HG03196 (cell line): ENCODE data around the gene EVL.
"Not testable (repeated sequence)": the region's sequence is repeated elsewhere in the genome, so short reads cannot be mapped to it uniquely, and the experiment has no call there.

Source experiments
- ATAC-seq: cut with Tn5 transposase; IDR thresholded peaks from one replicate; pipeline ENCODE4 v1.9.1; 2021; ENCODE audit not compliant: unreplicated experiment

The EVL gene

DNA sequence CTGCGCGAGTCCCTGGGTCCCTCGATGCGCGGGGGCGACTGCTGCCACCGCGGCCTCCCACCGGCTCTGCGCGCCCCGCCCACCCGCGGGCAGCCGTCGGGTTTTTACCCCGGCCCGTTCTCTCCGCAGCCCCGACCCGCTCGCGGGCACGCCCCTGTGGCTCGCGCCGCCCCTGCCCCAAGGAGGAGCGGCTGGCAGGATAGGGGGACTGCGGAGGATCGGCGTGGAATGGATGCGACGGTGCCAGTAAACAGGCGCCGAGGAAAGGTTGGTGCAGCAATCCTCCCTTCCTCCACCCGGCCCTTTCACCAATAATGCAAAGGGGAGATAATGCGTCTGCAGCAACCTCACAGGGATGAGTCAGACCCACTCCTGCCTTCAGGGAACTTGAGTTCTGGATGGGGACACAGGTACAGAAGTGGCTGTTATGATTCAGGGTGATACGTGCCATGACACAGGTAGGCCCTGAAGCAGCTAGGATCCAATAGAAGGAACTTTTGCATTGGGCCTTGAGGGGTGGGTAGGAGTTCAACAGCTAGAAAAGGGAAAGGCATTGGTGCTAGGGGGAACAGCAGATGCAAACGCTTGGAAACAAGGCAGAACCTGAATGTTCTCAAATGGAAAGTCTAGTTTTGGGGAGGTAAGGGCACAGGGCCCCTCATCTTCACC lies 94.8 kb downstream of the EVL start:
- ATAC-seq = no peak

DNA sequence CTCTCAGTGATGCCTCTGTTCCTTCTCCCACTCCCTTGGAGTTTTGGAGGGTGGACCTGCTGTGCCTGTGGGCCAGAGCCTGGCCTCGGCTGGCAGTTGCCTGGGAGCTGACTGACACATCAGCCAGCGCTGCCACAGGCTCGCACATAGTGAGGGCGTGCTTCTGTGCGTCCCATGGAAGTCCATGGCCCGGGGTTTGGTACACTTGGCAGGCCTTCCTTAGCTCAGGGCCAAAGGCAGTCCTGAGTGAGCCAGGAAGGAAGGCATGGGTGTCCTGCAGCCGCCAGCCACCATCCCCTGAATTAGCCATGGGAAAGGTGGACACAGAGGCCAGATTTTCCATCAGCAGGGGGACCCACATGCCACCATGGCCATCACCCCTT lies 95.3 kb downstream of the EVL start:
- ATAC-seq = no peak

DNA sequence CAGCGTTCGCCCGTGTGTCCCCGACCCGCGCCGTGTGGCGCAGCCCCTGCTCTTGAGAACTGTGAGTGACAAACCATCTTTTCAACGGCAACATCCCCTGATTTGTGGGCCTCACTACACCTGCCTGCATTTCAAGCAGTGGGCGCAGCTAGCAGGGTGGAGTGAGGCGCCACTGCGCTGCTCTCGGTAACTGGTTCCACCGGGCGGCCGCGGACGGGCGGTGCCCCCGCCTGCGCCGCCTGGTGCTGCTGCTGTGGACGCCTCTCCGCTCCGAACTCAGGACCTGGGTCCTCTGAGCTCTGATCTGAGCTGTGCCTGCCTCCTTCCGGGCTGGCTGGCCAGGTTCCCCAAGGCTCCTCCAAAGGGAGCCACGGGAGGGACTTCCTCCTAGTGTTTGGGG lies 100.2 kb downstream of the EVL start:
- ATAC-seq = no peak

DNA sequence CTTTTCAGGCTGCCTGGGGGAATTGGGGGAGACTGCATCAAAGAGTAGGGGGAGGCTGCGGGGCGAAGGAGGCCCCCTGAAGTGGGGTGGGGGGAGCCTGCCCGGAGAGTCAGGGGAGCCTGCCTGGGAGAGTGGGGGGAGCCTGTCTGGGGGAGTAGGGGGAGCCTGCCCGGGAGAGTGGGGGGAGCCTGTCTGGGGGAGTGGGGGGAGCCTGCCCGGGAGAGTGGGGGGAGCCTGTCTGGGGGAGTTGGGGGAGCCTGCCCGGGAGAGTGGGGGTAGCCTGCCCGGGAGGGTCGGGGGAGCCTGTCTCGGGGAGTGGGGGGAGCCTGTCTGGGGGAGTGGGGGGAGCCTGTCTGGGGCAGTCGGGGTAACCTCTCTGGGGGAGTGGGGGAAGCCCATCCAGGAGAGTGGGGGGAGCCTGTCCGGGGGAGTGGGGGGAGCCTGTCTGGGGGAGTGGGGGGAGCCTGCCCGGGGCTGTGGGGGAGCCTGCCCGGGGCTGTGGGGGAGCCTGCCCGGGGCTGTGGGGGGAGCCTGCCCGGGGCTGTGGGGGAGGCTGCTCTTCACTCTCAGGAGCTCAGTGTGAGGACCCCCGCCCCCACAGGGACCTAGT lies 100.7 kb downstream of the EVL start:
- ATAC-seq = no peak

DNA sequence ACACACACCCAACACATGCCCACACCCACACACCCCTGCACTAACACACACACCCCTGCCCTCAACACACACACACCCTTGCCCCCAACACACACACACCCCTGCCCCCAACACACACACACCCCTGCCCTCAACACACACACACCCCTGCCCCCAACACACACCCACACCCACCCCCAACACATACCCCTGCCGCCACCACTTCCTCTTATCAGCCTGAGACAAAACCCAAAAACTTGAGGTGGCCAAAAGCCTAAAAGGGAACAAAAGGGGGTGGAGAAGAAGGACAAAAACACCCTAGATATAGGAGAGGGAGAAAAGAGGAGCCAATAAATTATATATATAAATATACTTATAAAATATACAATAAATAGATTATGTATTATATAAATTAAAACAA lies 103.3 kb downstream of the EVL start:
- no peak for ATAC-seq

DNA sequence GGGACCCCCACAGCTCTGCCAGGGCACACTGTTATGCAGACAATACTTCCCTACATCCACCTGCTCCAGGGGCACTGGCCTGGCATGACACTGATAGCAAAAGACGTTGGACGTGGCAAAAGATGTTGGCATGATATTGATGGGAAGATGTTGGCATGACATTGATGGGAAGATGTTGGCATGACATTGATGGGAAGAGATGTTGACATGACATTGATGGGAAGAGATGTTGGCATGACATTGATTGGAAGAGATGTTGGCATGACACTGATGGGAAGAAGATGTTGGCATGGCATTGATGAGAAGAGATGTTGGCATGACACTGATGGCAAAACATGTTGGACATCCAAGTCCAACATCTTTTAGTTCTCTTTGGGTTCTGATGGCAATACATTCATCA lies 105.7 kb downstream of the EVL start:
- ATAC-seq = no peak

DNA sequence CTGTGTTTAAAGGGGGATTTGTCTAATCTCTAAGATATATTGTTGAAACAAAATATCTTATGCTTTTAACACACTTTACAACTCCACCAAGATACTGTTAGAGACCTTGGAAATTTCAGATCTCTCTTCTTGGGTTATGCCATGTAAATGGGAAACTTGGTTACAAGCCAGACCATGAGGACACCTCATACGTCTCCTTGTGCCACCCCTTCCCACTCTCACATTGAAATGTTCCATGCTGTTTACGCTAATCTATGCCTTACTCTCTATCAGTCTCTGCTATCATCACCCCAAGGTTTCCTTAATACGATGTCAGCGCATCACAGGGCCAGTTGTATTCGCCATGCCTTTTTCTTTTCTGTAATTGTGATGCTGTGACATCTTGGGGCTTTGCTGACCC lies 107.6 kb downstream of the EVL start:
- no peak for ATAC-seq

DNA sequence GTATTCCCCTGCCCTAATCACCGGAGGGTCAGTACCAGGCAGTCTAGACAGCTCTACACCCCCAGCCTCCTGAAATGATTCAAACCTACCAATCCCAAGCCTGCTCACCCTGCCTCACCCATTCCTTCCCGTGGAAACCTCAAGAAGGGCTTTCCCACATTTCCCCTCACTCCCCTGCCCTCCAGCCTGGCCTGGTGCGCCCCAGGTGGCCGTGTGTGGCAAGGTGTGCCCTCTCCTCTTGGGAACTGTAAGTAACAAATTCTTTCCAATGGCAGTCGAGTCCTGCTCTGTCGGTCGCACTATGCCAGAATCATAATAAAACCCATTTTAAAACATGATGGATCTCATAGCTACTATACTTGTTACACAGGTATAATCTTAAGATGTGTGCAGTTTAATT lies 108.1 kb downstream of the EVL start:
- no peak for ATAC-seq

DNA sequence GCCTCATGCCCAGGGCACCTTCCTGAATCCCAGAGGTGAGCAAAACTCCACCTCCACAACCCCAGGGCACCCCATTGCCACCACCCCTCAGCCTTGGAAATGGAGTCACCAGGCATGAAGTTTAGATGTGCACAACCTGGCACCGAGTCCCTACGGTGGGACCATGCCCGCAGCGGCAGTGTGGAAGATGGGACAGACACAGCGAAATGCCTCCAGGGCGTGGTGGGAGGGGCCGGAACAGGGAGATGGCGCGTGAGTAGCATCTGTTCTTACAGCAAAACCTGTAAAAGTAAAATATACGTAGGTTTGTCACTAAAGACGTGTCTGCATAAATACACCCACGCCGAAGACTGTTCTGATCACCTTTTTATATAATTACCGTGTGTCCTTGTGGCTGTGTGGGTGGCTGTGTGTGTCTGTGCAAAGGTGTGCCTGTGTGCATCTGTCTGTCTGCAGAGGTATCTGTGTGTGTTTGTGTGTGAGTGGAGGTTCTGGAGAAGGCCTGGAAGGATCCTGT lies 111.6 kb downstream of the EVL start:
- ATAC-seq = no peak

DNA sequence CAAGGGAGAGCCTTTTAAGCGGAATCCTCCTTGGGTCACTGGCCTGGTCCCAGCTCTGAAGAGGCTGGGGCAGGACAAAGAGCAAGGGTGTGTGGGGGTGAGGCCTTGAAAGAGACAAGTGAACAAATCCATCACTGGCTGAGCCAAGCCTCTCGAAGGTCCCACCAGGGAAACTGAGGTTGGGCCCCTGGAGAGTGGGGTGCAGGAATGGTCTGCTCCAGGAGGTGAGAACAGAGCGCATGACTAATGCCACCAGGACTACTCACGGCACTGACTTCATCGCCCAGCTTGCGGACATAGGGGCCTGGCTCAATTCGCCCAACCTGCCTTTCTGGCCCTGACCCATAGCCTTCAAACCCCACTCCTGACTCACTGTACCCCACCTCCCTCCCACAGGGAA lies 113.5 kb downstream of the EVL start:
- ATAC-seq = no peak

DNA sequence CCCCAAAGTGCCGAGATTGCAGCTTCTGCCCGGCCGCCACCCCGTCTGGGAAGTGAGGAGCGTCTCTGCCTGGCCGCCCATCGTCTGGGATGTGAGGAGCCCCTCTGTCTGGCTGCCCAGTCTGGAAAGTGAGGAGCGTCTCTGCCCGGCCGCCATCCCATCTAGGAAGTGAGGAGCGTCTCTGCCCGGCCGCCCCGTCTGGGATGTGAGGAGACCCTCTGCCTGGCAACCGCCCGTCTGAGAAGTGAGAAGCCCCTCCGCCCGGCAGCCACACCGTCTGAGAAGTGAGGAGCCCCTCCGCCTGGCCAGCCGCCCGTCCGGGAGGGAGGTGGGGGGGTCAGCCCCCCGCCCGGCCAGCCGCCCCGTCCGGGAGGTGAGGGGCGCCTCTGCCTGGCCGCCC lies 115.4 kb downstream of the EVL start:
- ATAC-seq = not testable (repeated sequence)

DNA sequence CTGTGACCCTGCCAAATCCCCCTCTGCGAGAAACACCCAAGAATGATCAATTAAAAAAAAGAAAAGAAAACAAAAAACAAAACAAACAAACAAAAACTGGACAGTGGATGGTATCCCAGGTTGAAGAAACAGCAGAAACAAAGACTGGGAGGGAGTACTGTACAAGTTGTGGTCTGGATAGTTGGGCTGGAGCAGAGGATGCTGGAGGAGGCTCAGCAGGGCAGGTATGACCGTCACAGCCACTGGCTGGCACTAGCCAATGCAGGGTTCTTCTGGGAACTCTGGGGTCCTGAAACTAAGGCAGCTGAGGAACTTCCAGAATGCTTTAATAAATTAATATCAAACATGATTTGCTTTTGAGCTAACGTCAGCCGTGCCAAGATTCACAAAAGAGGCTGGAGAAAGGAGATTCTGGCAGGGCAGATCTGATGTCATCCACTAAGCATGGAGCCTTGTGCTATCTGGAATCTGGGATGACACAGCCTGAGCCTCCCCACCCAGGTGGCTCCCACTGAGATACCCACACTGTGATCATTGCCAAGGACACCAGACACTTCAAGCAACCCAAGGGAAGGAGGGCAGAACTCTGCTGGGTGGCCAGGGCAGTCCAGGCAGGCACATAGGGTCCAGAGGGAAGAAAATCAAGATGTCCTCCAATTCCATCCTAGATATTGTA lies 116.8 kb downstream of the EVL start:
- not testable (repeated sequence) for ATAC-seq

DNA sequence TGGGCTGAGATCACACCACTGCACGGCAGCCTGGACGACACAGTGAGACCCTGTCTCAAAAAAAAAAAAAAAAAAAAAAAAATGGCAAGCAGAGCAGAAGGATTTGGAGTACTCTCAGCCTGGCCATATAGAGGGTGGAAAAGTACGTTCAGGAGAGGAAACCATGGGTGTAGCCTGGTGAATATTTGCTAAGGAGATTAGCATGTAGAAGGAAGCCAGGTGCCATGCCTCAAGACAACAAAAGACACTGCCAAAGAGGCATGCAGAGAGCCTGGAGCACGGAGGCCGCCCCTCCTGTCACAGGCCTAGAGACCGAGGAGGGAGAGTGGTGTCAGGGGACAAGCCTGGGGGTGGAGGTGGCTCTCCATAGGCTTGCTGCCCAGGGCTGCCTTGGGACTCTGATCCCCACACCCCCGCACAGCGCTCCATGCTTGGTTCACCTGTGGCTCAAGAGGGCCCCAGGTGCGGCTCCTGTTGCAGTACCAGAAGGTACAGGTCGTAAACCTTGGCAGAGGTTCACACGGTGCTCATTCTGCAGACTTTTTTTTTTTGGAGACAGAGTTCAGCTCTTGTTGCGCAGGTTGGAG lies 122.1 kb downstream of the EVL start:
- no peak for ATAC-seq

DNA sequence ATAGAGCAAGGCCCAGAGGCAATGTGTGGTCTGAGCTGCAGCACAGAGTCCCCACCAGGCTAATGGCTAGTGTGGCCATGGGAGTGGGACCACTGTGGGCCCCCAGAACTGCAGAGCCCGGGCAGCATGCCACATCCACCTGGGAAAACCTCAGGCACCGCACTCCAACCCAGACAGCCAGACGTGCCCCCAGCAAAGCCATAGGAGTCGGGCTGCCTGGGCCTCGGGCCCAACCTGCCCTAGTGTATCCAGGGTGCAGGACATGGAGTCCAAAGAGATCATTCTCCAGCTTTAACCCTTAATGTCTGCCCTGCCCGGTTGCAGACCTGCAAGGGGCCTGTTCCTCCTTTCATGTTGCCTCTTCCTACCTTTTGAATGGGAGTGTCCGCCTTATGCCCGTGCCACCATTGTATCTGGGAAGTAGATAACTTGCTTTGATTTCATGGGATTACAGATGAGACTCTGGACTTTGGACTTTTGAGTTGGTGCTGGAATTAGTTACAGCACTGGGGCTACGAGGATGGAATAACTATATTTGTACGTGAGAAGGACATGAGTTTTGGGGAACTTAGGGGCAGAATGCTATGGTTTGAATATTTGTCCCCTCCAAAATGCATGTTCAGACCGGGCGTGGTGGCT lies 123.3 kb downstream of the EVL start:
- no peak for ATAC-seq

DNA sequence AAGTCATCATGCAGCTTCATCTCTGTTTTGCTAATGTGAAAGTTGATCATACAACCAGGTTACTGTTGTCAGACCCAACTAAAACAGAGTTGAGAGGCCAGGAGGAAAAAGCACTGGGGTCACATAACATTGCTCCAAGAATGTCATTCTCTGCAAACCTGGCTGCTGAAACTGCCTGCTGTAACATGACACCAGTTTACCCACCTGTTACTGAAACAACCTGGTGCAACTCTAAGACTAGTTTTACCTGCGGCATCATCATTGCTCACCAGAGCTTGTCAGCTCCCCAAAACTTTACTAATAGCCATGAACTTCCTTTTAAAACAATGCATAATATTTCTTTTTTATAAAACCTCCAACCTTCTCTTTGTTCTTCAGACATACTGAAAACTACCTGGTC lies 124.9 kb downstream of the EVL start:
- ATAC-seq = no peak

DNA sequence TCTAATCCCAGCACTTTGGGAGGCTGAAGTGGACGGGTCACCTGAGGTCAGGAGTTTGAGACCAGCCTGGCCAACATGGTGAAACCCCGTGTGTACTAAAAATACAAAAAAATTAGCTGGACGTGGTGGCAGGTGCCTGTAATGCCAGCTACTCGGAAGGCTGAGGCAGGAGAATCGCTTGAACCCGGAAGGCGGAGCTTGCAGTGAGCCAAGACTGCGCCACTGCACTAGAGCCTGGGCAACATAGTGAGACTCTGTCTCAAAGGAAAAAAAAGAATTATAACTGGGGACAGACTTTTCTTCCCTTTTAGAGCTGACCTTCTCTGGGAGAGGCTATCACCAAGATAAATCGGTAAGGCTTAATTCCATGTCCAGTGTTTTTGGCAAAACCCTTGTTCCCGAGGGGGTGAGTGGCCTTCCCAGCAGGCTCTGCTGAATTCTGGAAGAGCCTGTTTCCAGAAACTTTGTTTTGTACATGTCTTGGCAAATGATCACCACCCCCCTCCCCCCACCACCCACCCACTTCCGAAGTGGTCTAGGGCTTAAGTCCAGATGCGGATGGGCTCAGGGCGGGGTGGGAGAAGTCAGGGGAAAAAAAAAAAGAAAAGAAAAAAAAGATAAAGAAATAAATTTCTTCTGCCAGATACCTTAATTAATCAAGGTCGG lies 126.5 kb downstream of the EVL start:
- no peak for ATAC-seq

DNA sequence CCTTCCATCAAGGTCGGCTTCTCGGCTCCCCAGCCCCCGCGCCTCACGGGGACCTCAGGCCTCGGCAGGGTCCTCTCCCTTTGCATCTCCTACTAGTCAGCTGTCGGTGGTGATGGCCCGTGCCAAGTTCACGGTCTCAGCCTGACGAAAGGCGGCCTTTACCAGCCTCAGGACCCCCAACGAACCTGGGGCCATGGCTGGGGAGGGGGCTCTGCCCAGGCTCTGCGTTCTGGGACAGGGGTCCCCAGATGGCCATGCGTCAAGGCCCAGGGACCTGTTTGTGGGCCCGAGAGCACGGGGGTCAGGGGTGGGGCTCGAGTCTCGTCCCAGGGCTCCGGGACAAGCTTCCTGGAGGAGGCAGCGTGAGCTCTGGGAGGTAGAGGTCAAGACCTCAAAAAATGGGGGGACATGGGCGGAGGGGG lies 127.0 kb downstream of the EVL start:
- no peak for ATAC-seq

DNA sequence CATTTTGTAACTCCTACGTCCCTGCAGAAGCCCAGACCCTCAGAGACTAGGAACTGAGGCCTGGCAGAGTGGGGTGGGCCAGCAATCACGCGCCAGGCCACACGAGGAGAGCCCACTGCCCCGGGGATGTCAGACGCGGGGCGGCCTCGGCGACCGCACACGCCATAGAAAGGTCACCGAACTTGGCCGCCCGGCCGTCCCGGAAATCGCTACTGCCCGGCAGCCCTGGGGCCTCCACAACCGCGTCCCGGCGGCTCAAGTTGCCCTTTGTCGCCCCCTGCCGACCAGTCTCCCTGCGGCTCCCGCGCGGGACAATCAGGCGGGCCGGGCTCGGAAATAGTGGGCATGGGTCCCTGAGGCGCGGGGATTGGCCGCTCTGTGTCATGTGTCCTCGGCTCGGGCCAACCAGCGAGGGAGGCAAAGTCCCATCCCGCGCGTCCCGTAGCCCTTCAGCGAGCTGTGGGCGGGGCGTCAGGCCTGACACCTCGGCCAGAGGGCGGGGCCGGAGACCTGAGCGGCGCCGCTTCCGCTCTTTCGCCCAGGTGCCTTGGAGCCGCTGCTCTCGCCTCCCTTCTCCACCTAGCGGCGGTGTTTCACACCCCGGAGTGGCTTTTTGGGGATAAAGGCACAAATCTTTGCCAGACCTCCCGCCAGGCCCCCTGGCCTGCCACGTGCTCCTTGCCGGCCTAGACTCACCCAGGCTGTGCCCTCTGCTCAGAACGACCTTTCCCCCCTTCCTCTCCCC lies 127.6 kb downstream of the EVL start:
- ATAC-seq = peak; percentile 98
